SK-N-MC (cell line): Measurements from ENCODE around the gene EHD4.

ENCODE experiments used
- DNase-seq: peaks from one replicate; pipeline ENCODE4 v3.0.0-alpha.2; 2011; ENCODE audit warnings: low read depth, low spot score
- H3K27ac ChIP-seq: fragments of 200-600 bp; sonication (generic); 2 replicates; pipeline ENCODE4 v1.5.1; 2016; ENCODE audit warnings: mixed run types
- H3K36me3 ChIP-seq: fragments of 200-600 bp; sonication (generic); 2 replicates; pipeline ENCODE4 v1.6.1; 2017; ENCODE audit warnings: antibody characterized with exemption, low read length, mixed read lengths; ENCODE audit not compliant: insufficient read depth
- H3K4me3 ChIP-seq: fragments of 200-600 bp; sonication (generic); 2 replicates; pipeline ENCODE4 v1.5.1; 2016
- H3K9ac ChIP-seq: fragments of 200-600 bp; sonication (generic); 2 replicates; pipeline ENCODE4 v1.8.0; 2017; ENCODE audit warnings: mixed run types, mixed read lengths; ENCODE audit not compliant: insufficient read length
- H3K9me3 ChIP-seq: fragments of 200-600 bp; sonication (generic); 2 replicates; pipeline ENCODE4 v1.6.1; 2017; ENCODE audit warnings: low read depth, mild to moderate bottlenecking, antibody characterized with exemption, low read length, moderate library complexity, mixed read lengths
- EZH2 ChIP-seq: fragments of 200-600 bp; sonication (generic); IDR thresholded peaks from one replicate; pipeline ENCODE4 v1.6.1; 2017; ENCODE audit warnings: antibody characterized with exemption
- FOXP2 ChIP-seq: optimal IDR thresholded peaks from 2 replicates; pipeline ENCODE3; 2011; ENCODE audit warnings: mild to moderate bottlenecking, moderate library complexity; ENCODE audit not compliant: insufficient read depth; ENCODE audit errors: extremely low read length, control extremely low read depth
- POLR2AphosphoS5 ChIP-seq: IDR thresholded peaks from 2 replicates; pipeline ENCODE4 v1.6.1; 2012; ENCODE audit warnings: mild to moderate bottlenecking, low read depth, low read length, borderline replicate concordance

The EHD4 gene

DNA sequence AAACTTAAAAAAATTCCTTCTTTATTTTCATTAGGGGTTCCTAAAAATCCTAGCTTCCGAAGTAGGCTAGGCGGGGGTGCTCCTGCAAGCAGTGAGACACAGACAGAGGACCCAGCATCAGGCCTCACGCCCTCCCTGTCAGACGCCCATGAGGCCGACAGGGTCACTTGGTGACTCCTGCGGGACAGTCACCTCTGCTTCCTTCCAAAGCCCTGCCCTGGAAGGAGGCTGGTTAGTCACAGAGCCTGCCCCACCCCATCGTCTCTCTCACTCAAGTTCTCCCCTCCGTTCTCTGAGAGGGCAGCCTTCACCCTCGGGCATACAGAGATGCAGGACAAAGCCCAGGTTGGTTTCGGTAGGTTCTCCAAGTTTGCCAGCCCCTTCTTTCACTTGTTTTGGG is 38.6 kb downstream of the EHD4 start:
- H3K4me3 ChIP-seq = no peak overlapping the region
- no peaks in the 10 kb centered on the region for H3K9me3 ChIP-seq
- no peak overlapping the region for H3K9ac ChIP-seq
- TF ChIP-seq POLR2AphosphoS5 (no peak), EZH2 (no peak), FOXP2 (no peak)
- H3K36me3 ChIP-seq = no peaks in the 10 kb centered on the region
- DNase-seq = no peak
- H3K27ac ChIP-seq = no peak overlapping the region

DNA sequence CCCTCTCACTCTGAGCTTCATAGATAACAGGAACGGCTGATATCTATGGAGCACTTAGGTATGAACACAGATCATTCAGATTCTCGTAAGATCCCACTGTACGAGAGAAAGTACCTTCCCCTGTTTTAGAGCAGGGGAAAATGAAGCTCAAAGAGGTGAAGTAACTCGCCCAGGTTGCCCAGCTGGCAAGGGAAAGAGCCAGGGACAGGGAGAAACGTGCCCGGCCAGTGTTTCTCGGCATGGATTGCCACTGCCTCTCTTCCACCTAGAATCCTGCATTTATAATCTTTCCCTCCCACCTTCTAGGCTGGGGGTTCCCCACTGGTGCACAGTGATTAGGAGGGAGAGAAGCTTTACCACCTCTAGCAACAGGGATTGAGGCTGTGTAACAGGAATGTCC is 39.0 kb downstream of the EHD4 start:
- no peak for DNase-seq
- no peak for TF ChIP-seq FOXP2
- no peak for TF ChIP-seq POLR2AphosphoS5
- TF ChIP-seq EZH2 = no peak
- H3K36me3 ChIP-seq = no peaks in the 10 kb centered on the region
- H3K9ac ChIP-seq = no peak overlapping the region
- H3K9me3 ChIP-seq = no peaks in the 10 kb centered on the region
- no peak overlapping the region for H3K4me3 ChIP-seq
- H3K27ac ChIP-seq = no peak overlapping the region

DNA sequence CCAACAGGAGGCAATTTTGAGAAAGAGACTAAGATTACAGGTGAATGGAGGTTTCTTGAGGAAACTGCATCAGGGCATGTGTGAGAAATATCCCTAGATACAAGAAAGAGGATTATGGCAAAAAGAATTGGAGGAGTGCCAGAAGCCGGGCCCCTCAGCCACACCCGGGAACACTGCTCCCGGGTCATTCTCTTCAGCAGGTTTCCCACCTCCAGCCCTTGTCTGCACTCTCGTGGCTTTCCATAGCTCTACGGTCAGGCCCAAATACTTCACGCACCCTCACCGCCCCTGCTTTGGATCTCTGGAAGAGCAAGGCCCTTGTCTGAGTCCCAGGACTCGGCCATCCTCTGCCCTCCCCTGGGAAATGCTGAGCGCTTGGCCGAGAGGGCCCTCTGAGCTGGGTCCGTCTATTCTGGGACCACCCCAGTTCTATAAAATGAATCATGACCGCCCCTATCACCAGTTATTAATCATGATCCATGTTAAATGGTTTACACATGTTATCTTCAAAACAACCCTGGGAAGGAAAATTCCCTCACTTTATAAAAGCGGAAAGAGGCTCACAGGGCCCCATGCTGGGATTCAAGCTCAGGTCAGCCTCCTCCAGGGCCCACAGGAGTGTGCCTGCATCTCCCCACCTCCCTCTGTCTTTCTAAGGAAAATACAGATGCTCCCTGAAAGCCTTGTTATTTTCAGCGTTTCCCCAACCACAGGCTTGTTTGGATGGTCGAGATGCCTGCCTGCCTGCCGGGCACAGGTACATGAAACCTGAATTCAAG is 39.7 kb downstream of the EHD4 start:
- TF ChIP-seq EZH2 (no peak), POLR2AphosphoS5 (no peak), FOXP2 (no peak)
- Histone ChIP-seq H3K9ac (no peak overlapping the region), H3K36me3 (no peaks in the 10 kb centered on the region), H3K4me3 (no peak overlapping the region), H3K27ac (no peak overlapping the region), H3K9me3 (no peaks in the 10 kb centered on the region)
- DNase-seq = no peak

DNA sequence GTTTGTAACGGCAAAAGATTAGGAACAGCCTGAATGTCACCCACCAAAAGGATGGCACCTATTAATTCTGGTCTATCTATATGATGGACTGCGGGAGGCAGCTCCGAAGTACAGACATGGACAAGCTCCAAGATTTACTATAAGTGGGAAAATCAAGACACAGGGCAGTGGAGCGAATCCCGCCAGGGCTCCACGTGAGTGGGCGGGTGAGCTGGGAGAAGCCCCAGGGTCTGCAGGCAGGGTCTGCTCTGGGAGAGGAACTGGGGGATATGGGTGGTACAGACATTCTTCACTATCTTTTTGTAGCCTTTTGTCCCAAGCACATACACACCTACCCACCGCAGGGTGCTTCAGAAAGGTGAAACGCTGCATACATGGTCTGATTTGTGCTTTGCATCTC is 40.3 kb downstream of the EHD4 start:
- H3K36me3 ChIP-seq = no peaks in the 10 kb centered on the region
- no peak overlapping the region for H3K4me3 ChIP-seq
- H3K27ac ChIP-seq = no peak overlapping the region
- no peaks in the 10 kb centered on the region for H3K9me3 ChIP-seq
- TF ChIP-seq FOXP2 = no peak
- TF ChIP-seq POLR2AphosphoS5 = no peak
- TF ChIP-seq EZH2 = no peak
- DNase-seq = no peak
- no peak overlapping the region for H3K9ac ChIP-seq

DNA sequence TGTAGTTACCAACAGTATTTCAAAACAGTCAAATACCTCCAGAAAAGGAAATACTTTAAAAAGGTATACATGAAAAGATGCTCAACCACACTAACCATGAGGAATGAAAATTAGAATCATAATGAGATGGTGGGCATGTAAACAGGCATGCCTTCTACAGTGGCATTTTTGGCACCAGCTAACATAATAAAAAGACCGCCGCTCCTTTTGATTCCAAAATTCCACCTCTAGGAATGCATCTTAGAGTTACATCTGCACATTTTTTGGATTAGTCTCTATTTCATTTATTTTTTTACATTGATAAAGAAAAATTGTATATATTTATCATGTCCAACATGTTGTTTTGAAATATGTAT is 41.5 kb downstream of the EHD4 start:
- H3K36me3 ChIP-seq = no peaks in the 10 kb centered on the region
- no peak overlapping the region for H3K9ac ChIP-seq
- no peak overlapping the region for H3K4me3 ChIP-seq
- no peak for DNase-seq
- no peaks in the 10 kb centered on the region for H3K9me3 ChIP-seq
- TF ChIP-seq FOXP2 (no peak), POLR2AphosphoS5 (no peak), EZH2 (no peak)
- no peak overlapping the region for H3K27ac ChIP-seq

DNA sequence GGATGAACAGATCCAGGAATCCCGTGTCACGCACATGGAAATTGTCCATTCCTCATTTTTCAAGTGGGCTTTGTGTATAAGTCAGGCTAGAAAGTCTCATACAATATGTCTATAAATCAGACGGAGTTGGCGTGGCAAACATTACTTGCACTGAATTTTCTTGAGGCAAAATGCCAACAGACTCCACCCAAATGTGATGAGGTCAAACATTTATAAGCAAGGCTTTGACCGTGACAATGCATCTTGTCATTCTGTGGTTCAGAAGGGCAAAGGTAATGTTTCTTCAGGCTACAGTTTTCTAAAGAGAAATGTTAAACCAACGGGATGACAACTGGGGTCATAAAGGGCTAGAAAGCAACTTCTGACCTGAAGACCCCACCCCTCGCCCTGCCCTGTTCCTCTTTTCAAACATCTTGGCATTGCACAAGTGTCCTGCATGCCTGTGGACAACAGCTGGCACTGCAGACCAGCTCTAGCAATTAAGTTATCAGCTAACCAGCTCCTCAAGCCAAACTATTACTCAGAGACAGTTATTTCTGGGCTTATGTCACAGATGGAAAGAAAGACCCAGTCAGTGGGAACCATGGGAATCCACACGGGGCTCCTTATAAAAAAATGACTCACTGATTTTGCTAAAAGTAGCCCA is 42.0 kb downstream of the EHD4 start:
- no peak for DNase-seq
- Histone ChIP-seq H3K4me3 (no peak overlapping the region), H3K36me3 (no peaks in the 10 kb centered on the region), H3K27ac (no peak overlapping the region), H3K9ac (no peak overlapping the region), H3K9me3 (no peaks in the 10 kb centered on the region)
- TF ChIP-seq POLR2AphosphoS5 = no peak
- TF ChIP-seq FOXP2 = no peak
- no peak for TF ChIP-seq EZH2

DNA sequence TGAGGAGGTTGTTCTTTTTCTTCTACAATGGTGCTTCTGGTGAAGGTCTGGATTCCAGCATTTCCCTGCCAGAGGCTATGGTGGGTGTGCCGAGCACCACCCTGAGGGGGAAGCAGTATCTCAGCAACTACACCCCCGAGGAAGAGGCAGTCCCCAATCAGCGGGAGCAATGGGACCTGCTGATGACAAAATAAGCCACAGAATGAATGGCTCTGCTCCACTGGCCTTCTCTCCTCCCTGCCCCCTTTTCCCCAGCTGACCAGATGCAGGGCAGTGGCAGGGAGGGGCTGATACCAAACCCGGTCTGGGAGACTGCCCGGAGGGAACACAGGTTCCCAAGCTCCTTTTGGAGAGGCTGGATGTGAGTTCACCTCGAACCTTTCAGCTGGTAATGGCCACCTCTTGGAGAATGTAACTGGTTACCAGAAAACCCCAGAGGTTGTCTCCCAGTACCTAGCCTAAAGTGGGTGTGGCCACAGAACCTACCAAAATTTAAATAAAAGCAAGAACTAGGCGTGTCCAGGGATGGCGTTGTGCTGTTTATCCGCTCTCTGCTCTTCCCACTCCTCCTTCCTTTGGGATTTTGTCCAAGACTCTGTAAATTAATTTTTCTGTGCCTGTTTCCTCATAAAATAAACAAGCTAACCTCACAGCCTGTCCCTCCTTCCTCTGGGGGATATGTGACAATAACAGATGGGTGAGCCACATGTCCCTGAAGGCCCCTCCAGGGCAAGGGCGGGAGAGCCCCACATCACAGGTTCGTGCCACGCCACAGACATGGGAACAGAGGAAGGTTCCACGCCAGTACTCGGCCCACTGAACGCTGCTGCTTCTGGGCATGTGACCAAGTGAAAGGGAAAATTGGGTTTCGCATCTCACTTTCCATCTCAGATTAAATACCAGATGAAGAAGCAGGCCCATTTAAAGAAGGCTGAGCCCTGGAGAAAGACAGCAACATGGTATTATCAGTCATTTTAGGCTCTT is 43.4 kb downstream of the EHD4 start:
- H3K9ac ChIP-seq = no peak overlapping the region
- DNase-seq = no peak
- no peak overlapping the region for H3K4me3 ChIP-seq
- no peaks in the 10 kb centered on the region for H3K36me3 ChIP-seq
- no peaks in the 10 kb centered on the region for H3K9me3 ChIP-seq
- no peak overlapping the region for H3K27ac ChIP-seq
- TF ChIP-seq POLR2AphosphoS5 = no peak
- no peak for TF ChIP-seq FOXP2
- no peak for TF ChIP-seq EZH2

DNA sequence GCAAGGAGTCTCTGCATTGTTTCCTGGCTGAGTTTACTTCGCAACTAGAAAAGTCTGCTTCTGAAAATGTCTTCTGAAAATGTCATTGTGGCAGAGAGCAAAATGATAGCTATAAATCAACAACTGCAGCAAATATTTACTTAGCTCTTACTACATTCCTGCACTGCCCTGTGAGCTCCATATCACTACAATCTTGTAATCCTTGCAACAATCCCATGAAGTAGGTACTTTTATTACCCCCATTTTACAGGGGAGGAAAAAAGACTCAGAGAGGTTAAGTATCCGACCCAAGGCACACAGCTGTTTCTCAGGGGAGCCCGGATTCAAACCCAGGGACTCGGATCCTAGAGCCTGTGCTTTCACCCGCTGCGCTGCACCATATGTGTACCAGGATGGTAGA is 44.3 kb downstream of the EHD4 start:
- H3K9ac ChIP-seq = no peak overlapping the region
- peak overlapping the region; percentile 7; the same call in 1 of the 2 replicates for H3K27ac ChIP-seq
- H3K4me3 ChIP-seq = no peak overlapping the region
- no peaks in the 10 kb centered on the region for H3K36me3 ChIP-seq
- H3K9me3 ChIP-seq = no peaks in the 10 kb centered on the region
- no peak for TF ChIP-seq POLR2AphosphoS5
- TF ChIP-seq EZH2 = no peak
- no peak for DNase-seq
